ENCODE measurements around the gene PRPF4. TPM values are rescaled to one million over a fixed set of nuclear protein-coding genes. Genes with fewer than 3 reads are reported as not detected.
A peak's percentile ranks its signal among the peaks of the same experiment; 100 is the strongest.
"Not testable (repeated sequence)": the region's sequence is repeated elsewhere in the genome, so short reads cannot be mapped to it uniquely, and the experiment has no call there.

PRPF4 gene
- total RNA-seq, 1 donor: 36.3 TPM

DNA sequence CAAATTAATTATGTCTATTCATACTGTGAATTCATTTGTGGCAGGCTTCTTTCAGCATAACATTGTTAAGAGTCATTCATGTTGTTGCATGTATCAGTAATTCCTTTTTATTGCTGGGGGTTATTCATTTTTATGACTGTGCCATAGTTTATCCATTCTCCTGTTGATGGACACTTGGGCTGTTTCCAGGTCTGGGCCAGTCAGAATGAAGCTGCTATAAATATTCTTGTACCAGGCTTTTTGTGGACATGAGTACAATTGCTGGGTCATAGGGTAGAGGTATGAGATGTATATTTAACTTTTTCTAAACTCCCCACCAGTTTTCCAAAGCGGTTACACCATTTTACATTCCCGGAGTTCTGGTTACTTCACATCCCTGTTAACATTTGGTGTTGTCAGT lies 13.6 kb downstream of the PRPF4 start:
- H3K4me3 ChIP-seq (ENCODE audit: low read depth, low read length): no peak overlapping the region
- DNase-seq (ENCODE audit: low read depth): no peak
- TF ChIP-seq CTCF (IDR thresholded peaks at IDR 0.05; ENCODE audit: insufficient read depth, low read depth, low read length): no peak

GRCh38 chr9:113290052-113290607 lies 14.7 kb downstream of the PRPF4 start:
- DNase-seq (ENCODE audit: low read depth): no peak
- H3K4me3 ChIP-seq (ENCODE audit: low read depth, low read length): no peak overlapping the region
- no peak for TF ChIP-seq CTCF (IDR thresholded peaks at IDR 0.05; ENCODE audit: insufficient read depth, low read depth, low read length)

- peak; percentile 23 for DNase-seq (ENCODE audit: low read depth)
- no peak overlapping the region for H3K4me3 ChIP-seq (ENCODE audit: low read depth, low read length)
- TF ChIP-seq CTCF (IDR thresholded peaks at IDR 0.05; ENCODE audit: insufficient read depth, low read depth, low read length): no peak
Observed at GRCh38 chr9:113293285-113293878, 17.9 kb downstream of the PRPF4 start.

DNA sequence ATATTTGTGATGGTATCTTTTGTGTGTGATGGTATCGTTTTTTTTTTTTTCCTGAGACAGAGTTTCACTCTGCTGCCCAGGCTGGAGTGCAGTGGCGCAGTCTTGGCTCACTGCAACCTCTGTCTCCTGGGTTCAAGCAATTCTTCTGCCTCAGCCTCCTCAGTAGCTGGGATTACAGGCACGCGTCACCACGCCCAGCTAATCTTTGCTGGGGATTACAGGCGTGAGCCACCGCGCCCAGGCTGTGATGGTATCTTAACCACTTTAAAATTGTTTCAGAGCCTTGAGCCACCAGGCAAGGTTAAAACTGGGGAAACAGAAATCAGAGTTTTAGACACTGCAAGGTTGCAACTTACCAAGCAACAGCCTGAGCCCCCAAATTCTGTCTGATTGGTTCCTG lies 20.8 kb downstream of the PRPF4 start:
- peak; percentile 10 for DNase-seq (ENCODE audit: low read depth)
- H3K4me3 ChIP-seq (ENCODE audit: low read depth, low read length): not testable (repeated sequence)

DNA sequence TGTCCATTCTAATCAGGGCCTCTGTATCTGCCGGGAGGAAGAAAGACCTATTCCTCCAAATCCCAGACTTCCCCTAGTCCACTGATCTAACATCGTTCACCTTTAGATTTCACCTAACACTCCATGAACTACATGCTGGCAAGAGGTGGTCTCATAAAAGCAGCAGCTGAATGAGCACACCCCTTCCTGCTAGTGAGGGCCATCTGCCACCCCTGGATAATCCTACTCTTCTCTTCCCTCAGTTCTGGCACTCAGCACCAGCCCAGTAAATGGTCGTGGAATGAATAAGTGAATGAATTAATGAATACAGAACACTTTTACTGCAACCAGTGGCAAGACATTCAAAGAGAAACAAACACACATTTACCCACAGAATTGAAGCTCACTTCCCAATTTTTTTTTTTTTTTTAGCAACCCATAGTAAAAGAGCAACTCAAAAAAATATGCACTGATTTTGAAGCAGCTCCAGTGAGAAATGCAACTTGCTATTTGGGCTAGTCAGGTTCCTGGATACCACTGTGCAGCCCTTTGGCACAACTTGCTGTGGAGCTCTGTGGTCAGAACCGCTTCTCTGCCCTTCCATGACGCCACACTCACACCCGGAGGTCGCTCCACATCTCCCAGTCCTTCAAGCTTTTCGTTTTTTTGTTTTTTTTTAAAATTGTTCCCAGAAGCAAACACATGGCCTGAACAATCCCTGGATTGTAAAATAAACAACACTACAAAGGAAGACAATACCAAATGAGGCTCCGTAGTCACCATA lies 21.5 kb downstream of the PRPF4 start:
- DNase-seq (ENCODE audit: low read depth): no peak
- no peak overlapping the region for H3K4me3 ChIP-seq (ENCODE audit: low read depth, low read length)
- no peak for TF ChIP-seq CTCF (IDR thresholded peaks at IDR 0.05; ENCODE audit: insufficient read depth, low read depth, low read length)

DNA sequence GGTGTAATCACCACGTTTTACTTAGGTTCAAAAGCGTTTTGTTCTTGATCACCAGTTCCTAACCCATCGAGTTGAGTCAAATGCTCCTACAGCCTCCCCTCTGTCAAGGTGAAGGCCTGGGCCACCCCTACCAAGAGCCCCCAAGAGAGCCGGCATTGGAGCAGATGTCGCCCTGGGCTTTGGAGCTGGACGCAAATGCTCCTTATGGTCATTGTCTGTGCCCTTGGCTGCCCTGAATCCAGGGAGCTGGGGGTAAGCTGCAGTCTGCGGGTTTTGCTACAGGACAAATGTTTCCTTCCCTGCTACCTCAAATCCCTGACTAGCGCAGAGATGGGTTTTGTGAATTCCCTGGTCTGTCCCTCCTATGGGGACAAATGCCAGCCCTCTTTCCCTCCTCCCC lies 22.9 kb downstream of the PRPF4 start:
- TF ChIP-seq CTCF (IDR thresholded peaks at IDR 0.05; ENCODE audit: insufficient read depth, low read depth, low read length): no peak

DNA sequence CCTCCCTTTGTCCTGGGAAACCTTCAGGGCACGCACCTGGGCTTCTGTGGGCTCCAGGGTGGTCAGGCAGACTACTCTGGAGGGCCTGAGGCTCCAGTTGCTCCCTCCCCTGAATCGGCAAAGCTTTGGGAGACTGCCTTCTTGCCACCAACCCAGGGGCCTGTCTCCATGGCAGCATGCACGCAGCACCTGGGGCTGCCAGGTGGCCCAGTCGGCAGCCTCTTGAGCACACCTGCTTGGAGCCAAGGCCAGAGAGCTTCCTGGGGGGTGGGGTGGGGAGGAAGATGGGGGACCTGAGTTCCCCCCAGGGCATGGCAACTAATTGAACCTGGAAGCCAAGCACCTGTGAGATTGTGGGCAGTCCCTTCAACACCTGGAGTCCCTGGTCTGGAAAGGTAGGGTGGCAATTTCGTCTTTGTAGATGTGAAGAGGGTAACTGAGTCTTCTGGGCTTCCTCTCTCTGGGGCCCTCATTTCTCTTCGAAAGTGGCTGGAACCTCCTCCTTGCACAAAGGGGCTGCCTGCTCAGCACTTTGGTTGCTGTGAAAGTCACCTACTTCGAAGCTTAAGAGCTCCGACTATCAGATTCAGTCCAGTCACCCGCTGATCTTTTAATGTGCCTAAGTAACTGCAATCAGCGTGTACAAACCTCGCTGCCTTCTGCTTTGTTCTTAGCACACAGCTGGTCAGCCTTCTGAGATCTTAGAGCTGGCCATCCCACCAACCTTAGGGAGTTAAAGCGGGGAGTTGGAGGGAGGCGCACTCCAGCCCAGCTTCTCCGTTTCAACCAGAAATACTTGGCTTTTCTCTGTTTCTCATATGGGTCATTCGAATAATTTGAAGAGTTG lies 23.7 kb downstream of the PRPF4 start:
- no peak for TF ChIP-seq CTCF (IDR thresholded peaks at IDR 0.05; ENCODE audit: insufficient read depth, low read depth, low read length)
- no peak for DNase-seq (ENCODE audit: low read depth)
- no peak overlapping the region for H3K4me3 ChIP-seq (ENCODE audit: low read depth, low read length)

More for the DNA sequence above, 22.9 kb downstream of the PRPF4 start:
- no peak for DNase-seq (ENCODE audit: low read depth)
- no peak overlapping the region for H3K4me3 ChIP-seq (ENCODE audit: low read depth, low read length)
